Measurements from ENCODE around the gene FXYD3.
"Not testable (repeated sequence)": the region's sequence is repeated elsewhere in the genome, so short reads cannot be mapped to it uniquely, and the experiment has no call there.

Gene FXYD3

GRCh38 chr19:35151273-35152065 lies 35.8 kb downstream of the FXYD3 start:
- no peak overlapping the region for H3K27ac ChIP-seq (replicated peaks)
- no peaks in the 10 kb centered on the region for H3K27me3 ChIP-seq (ENCODE audit: insufficient read depth, poor library complexity, severe bottlenecking)
- H3K4me3 ChIP-seq (replicated peaks; ENCODE audit: insufficient read depth, low read length): no peak overlapping the region
- TF ChIP-seq GABPA (IDR thresholded peaks at IDR 0.05; ENCODE audit: low read depth): no peak
- TF ChIP-seq POLR2AphosphoS5 (IDR thresholded peaks at IDR 0.05; ENCODE audit: low read depth): no peak
- no peak for TF ChIP-seq SPI1 (IDR thresholded peaks at IDR 0.05; ENCODE audit: borderline replicate concordance, low read depth)
- no peak for TF ChIP-seq CTCF (IDR thresholded peaks at IDR 0.05; ENCODE audit: insufficient read depth, low read length)
- TF ChIP-seq REST (IDR thresholded peaks at IDR 0.05; ENCODE audit: insufficient replicate concordance, low read depth): no peak
- DNase-seq (ENCODE audit: low read depth in 1 of 2, low spot score in 1 of 2): no peak

- not testable (repeated sequence) for H3K27ac ChIP-seq (replicated peaks); DNase-seq (ENCODE audit: low read depth in 1 of 2, low spot score in 1 of 2); H3K4me3 ChIP-seq (replicated peaks; ENCODE audit: insufficient read depth, low read length); H3K27me3 ChIP-seq (ENCODE audit: insufficient read depth, poor library complexity, severe bottlenecking)
Observed at GRCh38 chr19:35153129-35153522, 37.5 kb downstream of the FXYD3 start.

- H3K4me3 ChIP-seq (replicated peaks; ENCODE audit: insufficient read depth, low read length): peak overlapping the region; percentile 88
- peak overlapping the region; percentile 90 for H3K27ac ChIP-seq (replicated peaks)
- peak; percentile 46 to 65 for DNase-seq (ENCODE audit: low read depth in 1 of 2, low spot score in 1 of 2)
- TF ChIP-seq REST (IDR thresholded peaks at IDR 0.05; ENCODE audit: insufficient replicate concordance, low read depth) (no peak), CTCF (IDR thresholded peaks at IDR 0.05; ENCODE audit: insufficient read depth, low read length) (peak; percentile 21)
- no peaks in the 10 kb centered on the region for H3K27me3 ChIP-seq (ENCODE audit: insufficient read depth, poor library complexity, severe bottlenecking)
Observed at GRCh38 chr19:35153701-35154524, 38.3 kb downstream of the FXYD3 start.

GRCh38 chr19:35154525-35155406 lies 39.1 kb downstream of the FXYD3 start, which contains the start of gene FXYD5:
Gene FXYD5 (plus strand): TSS chr19:35154735. CDS start chr19:35155551, 816 bp downstream.
- peak within 1 kb of the TSS; percentile 88 for H3K4me3 ChIP-seq (replicated peaks; ENCODE audit: insufficient read depth, low read length)
- DNase-seq (ENCODE audit: low read depth in 1 of 2, low spot score in 1 of 2): peak; percentile 86 to 90
- H3K27ac ChIP-seq (replicated peaks): peak within 1 kb of the TSS; percentile 90
- TF ChIP-seq REST (IDR thresholded peaks at IDR 0.05; ENCODE audit: insufficient replicate concordance, low read depth) (peak; percentile 14), CTCF (IDR thresholded peaks at IDR 0.05; ENCODE audit: insufficient read depth, low read length) (no peak), POLR2AphosphoS5 (IDR thresholded peaks at IDR 0.05; ENCODE audit: low read depth) (peak; percentile 43), SPI1 (IDR thresholded peaks at IDR 0.05; ENCODE audit: borderline replicate concordance, low read depth) (peak; percentile 46; the same call in 1 of the 2 replicates), GABPA (IDR thresholded peaks at IDR 0.05; ENCODE audit: low read depth) (no peak)
- H3K27me3 ChIP-seq (ENCODE audit: insufficient read depth, poor library complexity, severe bottlenecking): no peaks in the 10 kb centered on the region

All from HL-60 (cell line).